ENCODE data around the gene AMIGO2.
"Not testable (repeated sequence)": the region's sequence is repeated elsewhere in the genome, so short reads cannot be mapped to it uniquely, and the experiment has no call there.

AMIGO2 gene

GRCh38 chr12:47071241-47071852 lies 8.4 kb downstream of the AMIGO2 start:
- DNase-seq = no peak

DNA sequence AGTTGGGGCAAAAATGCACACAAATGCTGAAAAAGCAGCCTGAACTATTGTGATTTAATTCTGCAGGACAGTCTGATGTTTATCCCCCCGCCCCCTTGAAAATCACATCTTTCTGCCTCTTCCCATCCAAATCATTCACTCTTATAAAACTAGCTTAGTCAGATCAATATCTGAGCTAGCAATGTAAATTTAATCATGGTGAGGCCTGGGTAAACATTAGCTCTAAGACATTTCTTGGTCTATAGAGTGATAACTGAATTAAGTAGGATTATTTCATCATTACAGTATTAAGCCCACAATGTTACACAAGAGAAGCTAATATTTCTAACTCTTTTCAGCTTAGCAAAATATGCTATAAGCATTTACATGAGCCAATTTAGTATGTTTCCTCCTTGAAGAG lies 9.4 kb downstream of the AMIGO2 start:
- DNase-seq = no peak

GRCh38 chr12:47068539-47068938 lies 11.2 kb downstream of the AMIGO2 start:
- no peak for DNase-seq

GRCh38 chr12:47067771-47068431 lies 11.9 kb downstream of the AMIGO2 start:
- no peak for DNase-seq

- DNase-seq = no peak
Measured at GRCh38 chr12:47067176-47067575, 12.6 kb downstream of the AMIGO2 start.

GRCh38 chr12:47066278-47067025 lies 13.3 kb downstream of the AMIGO2 start:
- DNase-seq = no peak

GRCh38 chr12:47065546-47065945 lies 14.2 kb downstream of the AMIGO2 start:
- no peak for DNase-seq

DNA sequence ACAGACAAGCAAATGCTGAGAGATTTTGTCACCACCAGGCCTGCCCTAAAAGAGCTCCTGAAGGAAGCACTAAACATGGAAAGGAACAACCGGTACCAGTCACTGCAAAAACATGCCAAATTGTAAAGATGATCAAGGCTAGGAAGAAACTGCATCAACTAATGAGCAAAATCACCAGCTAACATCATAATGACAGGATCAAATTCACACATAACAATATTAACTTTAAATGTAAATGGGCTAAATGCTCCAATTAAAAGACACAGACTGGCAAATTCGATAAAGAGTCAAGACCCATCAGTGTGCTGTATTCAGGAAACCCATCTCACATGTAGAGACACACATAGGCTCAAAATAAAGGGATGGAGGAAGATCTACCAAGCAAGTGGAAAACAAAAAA lies 21.1 kb downstream of the AMIGO2 start:
- not testable (repeated sequence) for DNase-seq

DNA sequence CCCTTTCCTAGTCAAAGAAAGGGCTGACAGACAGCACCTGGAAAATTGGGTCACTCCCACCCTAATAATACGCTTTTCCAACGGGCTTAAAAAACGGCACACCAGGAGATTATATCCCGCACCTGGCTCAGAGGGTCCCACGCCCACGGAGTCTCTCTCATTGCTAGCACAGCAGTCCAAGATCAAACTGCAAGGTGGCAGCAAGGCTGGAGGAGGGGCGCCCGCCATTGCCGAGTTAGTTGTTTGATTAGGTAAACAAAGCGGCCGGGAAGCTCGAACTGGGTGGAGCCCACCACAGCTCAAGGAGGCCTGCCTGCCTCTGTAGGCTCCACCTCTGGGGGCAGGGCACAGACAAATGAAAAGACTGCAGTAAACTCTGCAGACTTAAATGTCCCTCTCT lies 22.8 kb downstream of the AMIGO2 start:
- not testable (repeated sequence) for DNase-seq

DNA sequence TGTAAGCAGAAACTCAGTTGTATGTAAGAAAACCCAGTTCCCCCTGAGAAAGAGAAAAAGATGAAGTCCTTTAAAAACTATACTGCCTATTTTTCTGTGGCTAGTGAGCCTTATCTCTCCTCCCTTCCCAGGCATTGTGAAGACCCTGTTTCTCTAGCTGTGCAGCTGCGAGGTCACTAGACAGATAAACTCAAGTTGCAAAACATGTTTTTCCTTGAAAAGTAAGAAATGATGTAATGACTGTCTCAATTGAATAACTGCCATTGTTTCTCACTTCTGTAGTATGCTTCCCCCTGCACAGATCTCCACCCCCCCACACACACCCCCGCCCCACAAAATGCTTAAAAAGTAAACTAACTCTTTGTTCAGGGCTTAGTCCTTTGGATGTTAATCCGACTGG lies 23.9 kb downstream of the AMIGO2 start:
- not testable (repeated sequence) for DNase-seq

DNA sequence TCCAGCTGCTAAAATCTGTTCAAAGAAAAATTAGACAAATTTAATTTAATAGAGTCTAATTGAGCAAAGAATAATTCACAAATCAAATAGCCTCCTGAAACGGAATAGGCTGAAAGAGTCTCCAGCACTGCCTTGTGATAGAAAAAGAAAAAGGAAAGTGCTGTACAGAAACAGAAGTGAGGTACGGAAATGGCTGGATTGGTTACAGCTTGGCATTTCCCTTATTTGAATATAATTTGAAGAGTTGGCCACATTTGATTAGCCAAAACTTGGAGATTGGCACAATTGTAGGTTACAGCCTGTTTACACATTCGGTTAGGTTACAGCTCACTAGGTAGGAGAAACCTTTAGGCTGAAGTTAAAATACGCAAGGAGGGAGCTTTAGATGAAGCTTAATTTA lies 25.1 kb downstream of the AMIGO2 start:
- no peak for DNase-seq

DNA sequence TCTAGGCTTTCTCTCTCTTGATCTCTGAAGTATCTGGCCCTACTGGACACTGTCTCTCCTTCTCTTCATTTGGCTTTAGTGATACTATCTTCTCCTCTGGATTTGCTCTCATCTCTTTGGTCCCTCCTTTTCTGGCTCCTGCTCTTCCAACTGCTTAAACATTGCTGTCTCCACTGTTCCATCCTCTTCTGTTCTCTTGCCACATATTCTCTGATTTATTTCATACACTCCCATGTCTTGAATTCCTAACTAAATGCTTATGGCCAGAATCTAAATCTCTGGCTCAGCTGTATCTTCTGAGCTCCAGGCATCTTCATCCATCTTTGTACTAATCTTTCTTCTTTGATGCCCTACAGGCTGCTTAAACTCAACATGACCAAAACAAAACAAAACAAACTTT lies 25.8 kb downstream of the AMIGO2 start:
- no peak for DNase-seq

GRCh38 chr12:47052274-47052673 lies 27.5 kb downstream of the AMIGO2 start:
- no peak for DNase-seq

- DNase-seq = not testable (repeated sequence)
Measured at GRCh38 chr12:47051291-47051690, 28.5 kb downstream of the AMIGO2 start.

- DNase-seq = no peak
Measured at GRCh38 chr12:47048541-47048940, 31.2 kb downstream of the AMIGO2 start.

- DNase-seq = no peak
Measured at GRCh38 chr12:47041327-47041726, 38.4 kb downstream of the AMIGO2 start.

GRCh38 chr12:47039756-47040155 lies 40.0 kb downstream of the AMIGO2 start:
- no peak for DNase-seq

DNA sequence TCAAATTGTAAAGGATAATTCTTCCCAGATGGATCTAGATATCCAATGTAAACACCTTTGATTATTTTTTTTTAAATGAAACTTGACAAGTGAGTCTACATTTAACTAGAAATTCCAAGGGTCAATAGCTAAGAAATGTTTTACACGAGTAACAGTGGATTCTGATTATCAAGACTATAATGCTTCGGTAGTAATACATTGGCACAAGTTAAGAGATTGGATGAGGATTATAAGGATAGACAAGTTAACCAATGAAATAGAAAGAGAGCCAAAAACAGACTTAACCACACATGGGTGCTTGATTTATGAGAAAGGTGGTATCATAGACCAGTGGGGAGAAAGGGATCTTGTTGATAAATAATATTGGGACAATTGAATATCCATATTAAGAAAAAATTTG lies 40.7 kb downstream of the AMIGO2 start:
- no peak for DNase-seq

DNA sequence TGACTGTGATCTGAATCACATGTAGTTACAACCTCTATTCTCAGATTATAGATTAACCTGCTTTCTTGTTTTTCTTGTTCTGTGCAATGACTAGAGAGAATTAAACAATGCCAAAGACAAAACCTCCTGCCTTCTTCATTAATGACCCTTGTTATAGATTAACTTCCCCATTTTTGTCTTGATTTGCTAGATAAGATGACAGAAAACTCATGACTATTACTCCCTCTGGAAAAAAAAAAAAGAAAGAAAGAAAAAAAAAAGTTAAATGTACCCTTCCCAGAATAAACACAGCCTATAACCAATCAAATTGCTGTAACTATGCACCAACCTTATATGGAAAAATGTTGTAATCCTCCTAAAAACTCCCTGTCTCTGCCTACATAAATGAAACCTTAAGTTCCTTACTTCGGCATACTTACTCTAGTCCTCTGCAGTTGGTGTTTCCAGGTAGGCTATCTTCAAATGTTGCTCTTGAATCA lies 41.5 kb downstream of the AMIGO2 start:
- no peak for DNase-seq

DNA sequence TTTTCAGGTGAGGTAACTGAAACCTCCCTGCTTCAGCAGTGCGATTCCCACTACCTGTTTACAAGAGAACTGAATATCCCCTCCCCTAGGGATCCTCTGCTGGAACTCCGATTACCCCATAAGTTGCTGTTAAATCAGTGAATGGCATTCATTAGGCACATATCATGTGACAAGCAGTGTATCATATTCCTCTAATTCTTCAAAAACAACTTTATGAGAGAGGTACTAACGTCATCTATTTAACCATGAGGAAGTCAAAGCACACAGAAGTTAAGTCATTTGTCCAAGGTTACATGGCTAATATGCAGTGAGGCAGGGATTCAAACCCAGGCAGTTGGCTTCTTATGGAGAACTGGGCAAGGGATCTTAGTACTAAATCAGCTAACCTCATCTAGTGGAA lies 44.3 kb downstream of the AMIGO2 start:
- no peak for DNase-seq

DNA sequence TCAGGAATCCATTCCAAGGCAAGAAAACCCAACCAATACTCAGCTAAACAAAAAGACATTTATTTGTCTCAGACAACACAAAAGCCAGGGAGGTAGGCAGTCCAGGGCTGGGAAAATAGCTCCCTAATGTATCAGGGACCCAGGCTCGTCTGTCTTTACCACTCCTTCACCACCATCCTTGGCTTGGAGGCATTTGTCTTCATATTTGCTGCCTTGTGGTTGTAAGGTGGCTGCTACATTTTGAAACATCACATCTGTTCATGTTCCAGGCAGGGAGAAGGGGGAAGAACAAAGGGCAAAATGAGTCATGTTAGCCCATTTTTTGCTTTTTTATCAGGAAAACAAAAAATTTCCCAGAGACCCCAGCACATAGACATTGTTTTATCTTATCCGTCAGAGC lies 45.1 kb downstream of the AMIGO2 start:
- no peak for DNase-seq

DNA sequence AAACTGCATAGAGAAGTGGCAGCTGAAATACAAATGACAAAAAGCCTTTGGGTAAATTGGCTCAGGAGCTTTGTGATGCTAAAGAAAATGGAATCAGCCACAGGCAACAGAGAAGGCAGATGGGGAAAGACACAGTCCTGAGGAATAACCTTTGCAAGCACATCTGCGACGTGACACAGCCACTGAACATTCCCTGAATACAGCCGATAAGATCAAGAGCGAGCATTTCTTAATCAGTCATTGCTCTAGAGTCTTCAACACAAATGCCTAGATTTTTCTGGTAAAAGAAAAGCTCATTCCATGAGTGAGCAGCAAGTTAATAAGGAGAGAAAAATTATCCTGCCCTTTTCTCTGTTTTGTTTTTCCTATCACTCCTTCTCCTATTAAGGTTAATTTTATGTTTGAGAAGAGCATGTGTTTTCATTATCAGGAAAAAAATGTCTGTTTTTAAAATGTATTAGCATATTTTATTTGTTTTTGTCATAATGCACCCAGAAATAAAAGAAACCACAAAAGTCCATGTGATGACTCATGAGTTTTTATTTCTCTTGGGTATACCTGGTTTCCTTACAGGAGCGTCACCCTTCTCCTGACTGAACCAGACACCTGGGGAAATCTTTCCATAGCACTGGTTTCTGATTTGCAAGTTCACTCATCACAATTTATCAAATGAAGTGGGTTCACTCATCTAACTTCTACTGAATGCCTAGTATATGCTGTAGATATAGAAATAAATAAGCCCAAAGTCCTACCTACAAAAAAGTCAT lies 45.8 kb downstream of the AMIGO2 start:
- DNase-seq = no peak

GRCh38 chr12:47033081-47033480 lies 46.7 kb downstream of the AMIGO2 start:
- no peak for DNase-seq

All from midbrain (tissue), 1 donor.